HG03439 (cell line): ENCODE measurements around the gene RAB23.
"Not testable (repeated sequence)": the region's sequence is repeated elsewhere in the genome, so short reads cannot be mapped to it uniquely, and the experiment has no call there.

ENCODE experiments used
- ATAC-seq: cut with Tn5 transposase; IDR thresholded peaks from one replicate; pipeline ENCODE4 v1.9.1; 2021; ENCODE audit warnings: mild to moderate bottlenecking, moderate library complexity; ENCODE audit not compliant: unreplicated experiment

Gene RAB23

GRCh38 chr6:57243954-57244353, 21.8 kb upstream of the RAB23 start:
- ATAC-seq, result no peak

GRCh38 chr6:57243526-57243925, 21.4 kb upstream of the RAB23 start:
- not testable (repeated sequence) for ATAC-seq

- ATAC-seq, result no peak
Observed at GRCh38 chr6:57242505-57242904, 20.4 kb upstream of the RAB23 start.

GRCh38 chr6:57226221-57226620, 4.1 kb upstream of the RAB23 start:
- no peak for ATAC-seq

- ATAC-seq, result no peak
Observed at GRCh38 chr6:57224769-57225515, 2.8 kb upstream of the RAB23 start.

GRCh38 chr6:57222743-57223077, 603 bp upstream of the RAB23 start:
- ATAC-seq, result no peak

GRCh38 chr6:57221191-57221935, 744 bp downstream of the RAB23 start:
- ATAC-seq, result peak; percentile 52

- ATAC-seq, result no peak
Observed at GRCh38 chr6:57220083-57220703, 1.9 kb downstream of the RAB23 start.

- no peak for ATAC-seq
Observed at GRCh38 chr6:57217270-57217669, 4.8 kb downstream of the RAB23 start.

- ATAC-seq, result no peak
Observed at GRCh38 chr6:57216235-57217101, 5.6 kb downstream of the RAB23 start.

GRCh38 chr6:57215260-57215659, 6.8 kb downstream of the RAB23 start:
- no peak for ATAC-seq

- ATAC-seq, result no peak
Observed at GRCh38 chr6:57210060-57210459, 12.0 kb downstream of the RAB23 start.

GRCh38 chr6:57209030-57209429, 13.1 kb downstream of the RAB23 start:
- no peak for ATAC-seq

- no peak for ATAC-seq
Observed at GRCh38 chr6:57207872-57208271, 14.2 kb downstream of the RAB23 start.

GRCh38 chr6:57207141-57207540, 15.0 kb downstream of the RAB23 start:
- ATAC-seq, result no peak

GRCh38 chr6:57205550-57206328, 16.4 kb downstream of the RAB23 start:
- no peak for ATAC-seq

- ATAC-seq, result no peak
Observed at GRCh38 chr6:57201718-57202117, 20.4 kb downstream of the RAB23 start.

GRCh38 chr6:57198926-57199636, 23.0 kb downstream of the RAB23 start:
- ATAC-seq, result no peak

GRCh38 chr6:57195457-57195856, 26.6 kb downstream of the RAB23 start:
- no peak for ATAC-seq

- no peak for ATAC-seq
Observed at GRCh38 chr6:57193177-57193576, 28.9 kb downstream of the RAB23 start.
